GM21737 (cell line): ENCODE data around the gene SND1.
A peak's percentile ranks its signal among the peaks of the same experiment; 100 is the strongest.
"Not testable (repeated sequence)": the region's sequence is repeated elsewhere in the genome, so short reads cannot be mapped to it uniquely, and the experiment has no call there.

Experiments
- ATAC-seq: cut with Tn5 transposase; IDR thresholded peaks from one replicate; pipeline ENCODE4 v1.9.1; 2021; ENCODE audit warnings: mild to moderate bottlenecking, moderate library complexity; ENCODE audit not compliant: unreplicated experiment

The SND1 gene

GRCh38 chr7:127822822-127823508, 171.0 kb downstream of the SND1 start:
- no peak for ATAC-seq

GRCh38 chr7:127824682-127825081, 172.7 kb downstream of the SND1 start:
- ATAC-seq = no peak

- peak; percentile 64 for ATAC-seq
Measured at GRCh38 chr7:127828843-127829500, 177.0 kb downstream of the SND1 start.

GRCh38 chr7:127831318-127832219, 179.6 kb downstream of the SND1 start:
- no peak for ATAC-seq

- no peak for ATAC-seq
Measured at GRCh38 chr7:127832592-127832991, 180.6 kb downstream of the SND1 start.

- no peak for ATAC-seq
Measured at GRCh38 chr7:127833641-127834040, 181.6 kb downstream of the SND1 start.

GRCh38 chr7:127835679-127836078, 183.7 kb downstream of the SND1 start:
- no peak for ATAC-seq

- not testable (repeated sequence) for ATAC-seq
Measured at GRCh38 chr7:127837816-127838410, 185.9 kb downstream of the SND1 start.

- no peak for ATAC-seq
Measured at GRCh38 chr7:127838816-127839415, 186.9 kb downstream of the SND1 start.

GRCh38 chr7:127840226-127840951, 188.4 kb downstream of the SND1 start:
- ATAC-seq = no peak

- no peak for ATAC-seq
Measured at GRCh38 chr7:127844165-127844564, 192.2 kb downstream of the SND1 start.

- ATAC-seq = no peak
Measured at GRCh38 chr7:127844707-127845331, 192.8 kb downstream of the SND1 start.

- ATAC-seq = no peak
Measured at GRCh38 chr7:127845522-127846214, 193.7 kb downstream of the SND1 start.

GRCh38 chr7:127847641-127848040, 195.6 kb downstream of the SND1 start:
- ATAC-seq = no peak

- no peak for ATAC-seq
Measured at GRCh38 chr7:127848241-127848640, 196.2 kb downstream of the SND1 start.

GRCh38 chr7:127850195-127850594, 198.2 kb downstream of the SND1 start:
- no peak for ATAC-seq

GRCh38 chr7:127854383-127854782, 202.4 kb downstream of the SND1 start:
- ATAC-seq = no peak

GRCh38 chr7:127857464-127857841, 205.5 kb downstream of the SND1 start:
- ATAC-seq = no peak
